Activated CD8-positive, alpha-beta memory T cell treated with anti-CD3 and anti-CD28 coated beads for 1 hour (primary cell): ENCODE data around the gene CWC25.
A peak's percentile ranks its signal among the peaks of the same experiment; 100 is the strongest.
"Not testable (repeated sequence)": the region's sequence is repeated elsewhere in the genome, so short reads cannot be mapped to it uniquely, and the experiment has no call there.

ENCODE experiments used
- DNase-seq, 2 donors: peaks; one replicate each; pipeline ENCODE4 v3.0.0-alpha.2; 2020; ENCODE audit warnings: low read depth in 1 of 2; ENCODE audit errors: extremely low read depth in 1 of 2

CWC25 gene

DNA sequence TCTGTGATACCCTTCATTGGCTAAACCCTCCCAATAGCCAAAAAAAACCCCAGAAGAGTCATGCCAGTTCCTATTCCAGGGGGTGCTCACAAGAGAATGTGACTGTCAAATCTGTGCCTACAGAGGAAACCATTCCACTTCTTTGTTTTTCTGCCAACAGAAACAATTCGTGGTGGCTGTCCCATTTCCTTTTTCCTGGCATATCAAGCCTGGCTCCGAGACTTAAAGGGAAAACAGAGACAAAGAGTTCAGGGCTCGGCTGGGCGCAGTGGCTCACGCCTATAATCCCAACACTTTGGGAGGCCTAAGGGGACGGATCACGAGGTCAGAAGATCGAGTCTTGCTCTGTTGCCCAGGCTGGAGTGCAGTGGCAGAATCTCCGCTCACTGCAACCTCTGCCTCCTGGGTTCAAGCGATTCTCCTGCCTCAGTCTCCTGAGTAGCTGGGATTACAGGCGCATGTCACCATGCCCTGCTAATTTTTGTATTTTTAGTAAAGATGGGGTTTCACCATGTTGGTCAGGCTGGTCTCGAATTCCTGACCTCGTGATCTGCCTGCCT, 34.9 kb downstream of the CWC25 start:
- DNase-seq = not testable (repeated sequence)

DNA sequence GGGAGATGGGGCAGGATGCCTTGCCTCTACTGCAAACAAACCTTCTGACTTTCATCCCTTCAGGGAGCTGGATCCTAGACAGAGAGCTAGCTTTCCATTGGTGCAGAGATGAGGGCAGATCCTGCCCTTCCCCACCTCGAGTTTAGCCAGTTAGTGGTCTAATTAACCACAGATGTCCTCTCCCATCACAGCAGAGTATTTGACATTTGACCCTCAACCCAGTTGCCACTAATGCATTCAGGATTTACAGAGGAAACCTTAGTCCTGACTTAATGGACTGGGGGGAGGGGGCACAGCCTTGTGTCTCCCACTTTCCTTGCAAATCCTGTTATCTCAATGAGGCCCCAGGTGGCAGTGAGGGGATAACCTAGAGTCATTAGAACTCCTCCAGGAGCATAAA, 35.9 kb downstream of the CWC25 start:
- no peak for DNase-seq

DNA sequence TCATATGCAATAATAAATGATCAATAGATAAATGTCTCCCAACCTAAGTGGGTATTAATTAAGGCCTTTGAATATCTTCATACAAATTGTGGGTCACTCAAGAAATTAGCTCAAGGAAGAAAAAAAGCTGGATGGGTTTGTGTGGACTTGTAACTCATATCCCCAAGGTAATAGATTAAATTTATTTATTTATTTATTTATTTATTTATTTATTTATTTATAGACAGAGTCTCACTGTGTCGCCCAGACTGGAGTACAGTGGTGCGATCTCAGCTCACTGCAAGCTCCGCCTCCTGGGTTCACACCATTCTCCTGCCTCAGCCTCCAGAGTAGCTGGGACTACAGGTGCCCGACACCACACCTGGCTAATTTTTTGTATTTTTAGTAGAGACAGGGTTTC, 37.1 kb downstream of the CWC25 start:
- not testable (repeated sequence) for DNase-seq

- no peak for DNase-seq
Observed at GRCh38 chr17:38786372-38786771, 38.7 kb downstream of the CWC25 start.

- DNase-seq = no peak
Observed at GRCh38 chr17:38783227-38783626, 41.9 kb downstream of the CWC25 start.

DNA sequence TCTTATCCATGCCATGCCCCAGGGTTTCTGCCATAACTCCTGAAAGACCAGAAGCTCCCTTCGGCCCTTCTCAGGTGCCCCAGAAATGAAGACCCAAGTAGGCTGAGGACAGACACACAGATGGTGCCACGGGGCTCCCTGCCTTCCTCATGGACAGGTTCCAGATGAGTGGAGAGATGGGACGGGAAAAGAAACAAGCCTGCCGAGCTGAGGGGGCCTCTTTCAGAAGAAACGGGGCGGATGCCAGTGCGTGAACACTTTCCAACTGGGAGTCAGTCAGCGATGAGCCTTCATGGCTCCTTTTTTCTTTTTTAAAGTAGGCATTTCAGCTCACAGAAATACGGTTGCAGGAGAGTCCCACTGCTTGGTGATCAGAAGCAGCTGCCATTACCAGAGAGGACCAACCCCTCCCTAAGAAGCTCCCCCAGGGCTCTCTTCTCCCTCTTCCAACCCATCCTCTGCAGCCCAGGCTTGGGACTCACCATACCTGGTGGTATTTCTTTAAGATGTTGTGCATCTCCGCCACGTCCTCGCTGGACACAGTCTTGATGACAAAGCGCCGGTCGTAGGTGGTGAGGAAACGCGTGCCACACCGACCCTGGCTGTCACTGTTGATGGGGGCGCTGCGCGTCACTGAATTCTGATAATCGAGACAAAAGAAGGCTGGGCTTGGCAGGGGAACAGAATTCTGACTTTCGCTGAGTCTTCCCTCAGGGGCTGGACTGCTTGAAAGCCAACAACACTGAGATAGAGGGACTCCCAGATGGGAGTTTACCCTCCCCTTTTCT, 45.0 kb downstream of the CWC25 start:
- DNase-seq = no peak

DNA sequence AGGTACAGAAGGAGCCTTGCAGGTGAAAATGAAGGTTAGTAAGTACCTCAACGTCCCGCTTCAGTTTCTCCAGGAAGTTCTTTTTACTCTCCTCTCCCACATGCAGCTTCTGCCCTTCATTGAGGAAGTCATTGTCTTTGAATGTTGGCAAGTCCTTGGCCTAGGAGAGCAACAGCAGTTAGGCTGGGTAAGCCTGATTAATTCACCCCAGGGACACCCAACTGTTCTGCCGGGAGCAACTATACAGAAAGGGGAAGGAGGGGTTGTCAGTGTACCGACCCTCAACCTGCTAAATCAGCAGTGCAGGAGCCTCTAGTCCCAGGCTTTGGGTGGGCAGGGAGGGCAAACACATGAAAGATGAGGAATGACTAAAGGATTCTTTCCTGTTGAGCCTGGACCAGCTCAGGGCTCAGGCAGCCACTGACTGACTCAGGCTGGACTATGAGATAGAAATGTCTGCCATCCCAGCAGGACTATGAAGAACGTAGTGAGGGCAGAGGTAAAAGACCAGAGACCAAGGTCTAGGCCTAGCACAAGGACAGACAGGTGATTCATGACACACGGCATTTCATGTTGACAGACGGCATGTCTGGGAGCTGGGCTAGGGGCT, 47.4 kb downstream of the CWC25 start:
- DNase-seq = no peak

GRCh38 chr17:38773258-38773657, 51.9 kb downstream of the CWC25 start:
- no peak for DNase-seq

DNA sequence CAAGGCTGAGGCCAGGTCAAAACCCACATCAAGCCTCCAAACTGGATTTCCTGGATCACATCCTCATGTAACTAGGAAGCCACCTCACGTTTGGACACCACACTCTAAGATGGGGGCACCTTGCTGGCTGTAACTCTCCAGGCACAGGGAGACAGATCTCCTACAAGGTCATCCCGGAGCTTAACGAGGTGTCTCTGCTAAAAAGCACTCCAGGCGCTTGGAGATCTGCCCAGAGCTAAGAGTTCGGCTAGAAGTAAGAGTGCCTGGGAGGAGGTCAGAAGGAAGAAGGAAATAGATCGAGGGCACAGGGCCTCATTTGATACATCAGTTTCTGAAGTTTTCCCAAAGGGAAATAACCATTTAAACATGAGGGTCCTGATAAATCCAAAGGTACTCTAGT, 56.7 kb downstream of the CWC25 start:
- no peak for DNase-seq

DNA sequence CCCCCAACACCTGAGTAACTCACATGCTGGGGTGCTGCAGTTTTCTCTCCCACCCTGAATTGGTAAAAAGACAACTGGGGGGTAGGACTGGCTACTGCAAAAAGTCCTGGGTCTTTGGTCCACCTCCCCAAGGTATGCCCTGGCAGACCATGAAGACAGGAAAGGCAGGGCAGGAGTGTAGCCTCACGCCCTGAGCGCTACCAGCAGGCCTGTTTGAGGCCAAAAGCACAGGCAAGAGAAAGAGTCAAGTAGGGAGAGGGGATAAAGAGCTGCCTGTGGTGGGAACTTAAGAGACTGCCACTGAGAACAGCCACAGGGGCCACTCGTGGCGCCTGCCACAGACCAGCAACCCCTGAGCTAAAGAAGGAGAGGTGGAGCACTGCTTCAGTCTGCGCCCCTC, 58.8 kb downstream of the CWC25 start:
- DNase-seq = no peak

DNA sequence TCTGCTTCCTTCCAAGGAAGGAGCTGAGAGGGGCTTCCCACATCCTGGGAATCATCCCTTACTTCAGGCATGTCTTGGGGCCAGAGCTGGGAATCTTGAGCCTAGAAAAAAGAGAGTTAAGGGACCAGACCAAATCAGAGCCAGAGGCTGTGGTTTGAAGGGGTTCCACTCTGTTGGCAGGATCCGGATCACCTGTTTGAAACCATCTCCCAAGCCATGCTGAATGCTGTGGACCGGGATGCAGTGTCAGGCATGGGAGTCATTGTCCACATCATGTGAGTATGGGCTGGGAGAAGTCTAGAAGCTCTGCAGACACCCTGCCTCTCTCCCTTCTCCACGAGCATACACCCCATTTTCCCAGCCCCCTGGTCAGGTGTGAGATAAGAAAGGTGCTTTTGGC, 62.9 kb downstream of the CWC25 start:
- DNase-seq = no peak

DNA sequence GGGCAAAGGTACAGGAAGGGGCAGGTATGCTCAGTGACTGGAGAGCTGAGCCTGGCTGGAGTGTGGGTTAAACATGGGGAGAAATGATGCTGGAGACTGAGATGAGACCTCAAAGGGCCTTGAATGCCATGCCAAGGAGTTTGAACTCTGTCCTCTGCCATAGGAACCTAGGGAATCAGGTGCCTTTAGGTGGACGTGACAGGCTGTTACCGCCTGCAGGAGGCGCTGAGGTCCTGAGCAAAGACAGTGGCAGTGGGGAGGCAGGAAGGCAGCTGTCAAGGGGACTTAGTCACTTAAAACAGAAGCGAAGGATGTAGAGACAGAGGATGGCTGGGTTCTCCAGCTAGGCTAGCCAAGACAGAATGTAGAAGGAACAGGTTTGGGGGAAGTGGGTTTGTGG, 63.5 kb downstream of the CWC25 start:
- DNase-seq = no peak

DNA sequence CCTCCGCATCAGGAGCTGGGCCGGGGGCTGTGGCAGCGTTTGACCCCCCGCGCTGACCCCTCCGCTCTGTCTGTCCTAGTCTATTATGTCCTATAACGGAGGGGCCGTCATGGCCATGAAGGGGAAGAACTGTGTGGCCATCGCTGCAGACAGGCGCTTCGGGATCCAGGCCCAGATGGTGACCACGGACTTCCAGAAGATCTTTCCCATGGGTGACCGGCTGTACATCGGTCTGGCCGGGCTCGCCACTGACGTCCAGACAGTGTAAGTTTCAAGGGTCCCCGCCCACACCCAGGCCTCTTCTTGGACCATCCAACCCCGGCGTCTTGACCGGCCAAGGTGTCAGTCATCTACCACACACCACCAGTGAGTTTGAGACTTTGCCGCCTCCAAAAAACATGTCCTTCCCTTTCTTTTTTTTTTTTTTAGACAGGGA, 72.0 kb downstream of the CWC25 start:
- no peak for DNase-seq

DNA sequence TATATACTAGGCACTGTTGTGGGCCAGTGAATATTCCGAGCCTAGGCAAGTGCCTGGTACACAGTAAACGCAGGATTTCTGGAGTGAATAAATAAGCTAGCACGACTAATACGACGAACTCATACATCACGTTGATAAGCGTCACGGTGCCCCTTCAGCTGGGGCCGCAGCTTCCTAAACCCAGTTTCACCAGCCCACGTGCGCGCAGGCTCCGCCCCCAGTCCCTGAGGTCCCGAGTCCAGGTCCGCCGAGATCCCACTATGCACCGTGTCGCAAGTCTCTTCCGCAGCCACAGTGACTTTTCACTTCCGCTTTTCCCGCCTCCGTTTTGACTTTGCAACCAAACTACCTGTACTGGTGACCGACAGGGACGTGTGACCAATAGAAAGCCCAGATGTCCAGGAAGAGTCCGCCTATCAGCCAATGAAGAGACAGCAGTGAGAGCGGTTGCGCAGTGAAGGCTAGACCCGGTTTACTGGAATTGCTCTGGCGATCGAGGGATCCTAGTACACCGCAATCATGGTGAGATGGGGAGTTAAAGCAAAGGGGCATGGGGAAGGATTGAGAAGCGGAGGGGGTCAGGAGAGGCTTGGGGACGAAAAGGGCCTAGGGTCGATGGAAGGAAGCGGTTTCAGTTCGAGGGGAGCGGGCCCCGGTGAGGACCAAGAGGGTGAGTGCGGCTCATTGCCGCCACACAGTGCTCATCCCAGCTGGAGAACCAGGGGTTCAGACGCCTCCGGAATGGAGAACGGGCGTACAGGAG, 72.6 kb downstream of the CWC25 start, which contains the start of gene PSMB3:
Gene PSMB3, plus strand, starts transcription at position 434 of the 763 bp plus-strand sequence. Its CDS starts 86 bp downstream, at position 520.
- DNase-seq = peak; percentile 88 to 93

DNA sequence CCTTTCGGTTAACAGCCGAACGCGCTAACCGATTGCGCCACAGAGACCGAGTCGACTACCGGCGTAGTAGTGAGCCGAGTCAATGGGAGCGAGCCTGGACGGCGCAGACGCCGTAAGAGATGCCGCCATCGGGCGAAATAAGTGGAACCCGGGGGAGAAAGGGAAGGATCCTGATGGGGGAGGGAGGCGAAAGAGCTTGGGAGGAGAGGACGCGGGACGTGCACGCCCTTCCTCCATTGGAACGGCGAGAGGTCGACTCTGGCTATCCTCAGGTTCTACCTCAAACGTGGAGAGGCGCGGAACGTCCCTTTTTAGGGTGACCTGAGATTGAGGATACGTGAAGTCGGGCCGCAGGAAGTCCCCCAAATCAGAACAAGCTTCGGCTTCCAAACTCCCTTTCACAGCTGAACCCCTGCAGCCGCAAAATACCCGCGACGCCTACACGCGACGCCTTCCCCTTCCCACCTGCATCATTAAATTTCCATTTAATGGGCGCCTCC, 73.3 kb downstream of the CWC25 start:
- DNase-seq = peak; percentile 41 to 66

- no peak for DNase-seq
Observed at GRCh38 chr17:38751144-38751807, 73.8 kb downstream of the CWC25 start.
